ENCODE measurements around the gene SNX30. TPM values are rescaled to one million over a fixed set of nuclear protein-coding genes. Genes with fewer than 3 reads are reported as not detected.

Gene SNX30
- total RNA-seq, 4 donors from 2014 or later: 7.1 to 10.5 (median 8.9) TPM

- 82% methylated on average over 4 of the region's 4 CpGs for WGBS
- no peaks in the 10 kb centered on the region for H3K4me1 ChIP-seq
- H3K9me3 ChIP-seq: no peaks in the 10 kb centered on the region
- no peak overlapping the region for H3K27ac ChIP-seq (replicated peaks in 1 of 4)
- TF ChIP-seq EP300 (IDR thresholded peaks at IDR 0.05): no peak
- TF ChIP-seq POLR2A (IDR thresholded peaks at IDR 0.05; ENCODE audit: low read depth): no peak
- TF ChIP-seq POLR2AphosphoS5 (IDR thresholded peaks at IDR 0.05): no peak
- no peak for TF ChIP-seq CTCF (IDR thresholded peaks at IDR 0.05)
- no peaks in the 10 kb centered on the region for H3K36me3 ChIP-seq
- H3K27me3 ChIP-seq: no peaks in the 10 kb centered on the region
- no peak for DNase-seq (ENCODE audit: extremely low spot score)
- no peak overlapping the region for H3K4me3 ChIP-seq
- intact Hi-C loops (cut with DNase I): no loop called here
Observed at GRCh38 chr9:112900488-112900887, 149.9 kb downstream of the SNX30 start.

DNA sequence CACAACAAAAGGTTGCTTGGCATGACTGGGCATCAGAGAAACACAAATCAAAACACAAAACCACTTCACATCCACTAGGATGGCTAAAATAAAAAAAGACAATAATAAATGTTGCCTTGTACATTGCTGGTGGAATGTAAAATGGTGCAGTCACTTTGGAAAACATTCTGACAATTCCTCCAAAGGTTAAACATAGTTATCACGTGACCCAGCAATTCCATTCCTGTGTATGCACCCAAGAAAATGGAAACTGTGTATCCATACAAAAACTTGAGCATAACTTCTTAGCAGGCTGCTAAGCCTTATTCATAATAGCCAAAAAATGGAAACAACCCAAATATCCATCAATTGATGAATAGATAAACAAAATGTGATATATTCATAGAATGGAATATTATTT lies 150.3 kb downstream of the SNX30 start:
- no peaks in the 10 kb centered on the region for H3K9me3 ChIP-seq
- intact Hi-C loops (cut with DNase I): no loop called here
- WGBS: 73% methylated on average over 1 of the region's 1 CpG
- H3K36me3 ChIP-seq: no peaks in the 10 kb centered on the region
- no peak overlapping the region for H3K27ac ChIP-seq (replicated peaks in 1 of 4)
- TF ChIP-seq EP300 (IDR thresholded peaks at IDR 0.05): no peak
- no peak for TF ChIP-seq CTCF (IDR thresholded peaks at IDR 0.05)
- no peak for TF ChIP-seq POLR2AphosphoS5 (IDR thresholded peaks at IDR 0.05)
- TF ChIP-seq POLR2A (IDR thresholded peaks at IDR 0.05; ENCODE audit: low read depth): no peak
- no peaks in the 10 kb centered on the region for H3K27me3 ChIP-seq
- DNase-seq (ENCODE audit: extremely low spot score): no peak
- no peaks in the 10 kb centered on the region for H3K4me1 ChIP-seq
- no peak overlapping the region for H3K4me3 ChIP-seq

GRCh38 chr9:112905084-112905483 lies 154.5 kb downstream of the SNX30 start:
- TF ChIP-seq EP300 (IDR thresholded peaks at IDR 0.05) (no peak), CTCF (IDR thresholded peaks at IDR 0.05) (no peak), POLR2AphosphoS5 (IDR thresholded peaks at IDR 0.05) (no peak), POLR2A (IDR thresholded peaks at IDR 0.05; ENCODE audit: low read depth) (no peak)
- Histone ChIP-seq H3K27me3 (no peaks in the 10 kb centered on the region), H3K36me3 (no peaks in the 10 kb centered on the region), H3K4me3 (no peak overlapping the region), H3K9me3 (no peaks in the 10 kb centered on the region), H3K4me1 (no peaks in the 10 kb centered on the region), H3K27ac (replicated peaks in 1 of 4) (no peak overlapping the region)
- no peak for DNase-seq (ENCODE audit: extremely low spot score)
- 73% methylated on average over 4 of the region's 4 CpGs for WGBS
- intact Hi-C loops (cut with DNase I): no loop called here

GRCh38 chr9:112911736-112912135 lies 161.2 kb downstream of the SNX30 start:
- H3K4me1 ChIP-seq: no peaks in the 10 kb centered on the region
- no peak for DNase-seq (ENCODE audit: extremely low spot score)
- WGBS: 74% methylated on average over 2 of the region's 2 CpGs
- H3K4me3 ChIP-seq: no peak overlapping the region
- H3K9me3 ChIP-seq: peaks cover 0 to 6% (median 0%) of the 10 kb centered on the region in 4 donors
- TF ChIP-seq POLR2AphosphoS5 (IDR thresholded peaks at IDR 0.05): no peak
- TF ChIP-seq POLR2A (IDR thresholded peaks at IDR 0.05; ENCODE audit: low read depth): no peak
- TF ChIP-seq EP300 (IDR thresholded peaks at IDR 0.05): no peak
- TF ChIP-seq CTCF (IDR thresholded peaks at IDR 0.05): no peak
- H3K36me3 ChIP-seq: no peaks in the 10 kb centered on the region
- H3K27me3 ChIP-seq: no peaks in the 10 kb centered on the region
- H3K27ac ChIP-seq (replicated peaks in 1 of 4): no peak overlapping the region
- intact Hi-C loops (cut with DNase I): no loop called here

- Histone ChIP-seq H3K27me3 (no peaks in the 10 kb centered on the region), H3K9me3 (peaks cover 0 to 6% (median 0%) of the 10 kb centered on the region in 4 donors), H3K27ac (replicated peaks in 1 of 4) (no peak overlapping the region), H3K4me1 (no peaks in the 10 kb centered on the region), H3K4me3 (no peak overlapping the region), H3K36me3 (no peaks in the 10 kb centered on the region)
- intact Hi-C loops (cut with DNase I): no loop called here
- no peak for DNase-seq (ENCODE audit: extremely low spot score)
- no peak for TF ChIP-seq POLR2AphosphoS5 (IDR thresholded peaks at IDR 0.05)
- no peak for TF ChIP-seq CTCF (IDR thresholded peaks at IDR 0.05)
- no peak for TF ChIP-seq EP300 (IDR thresholded peaks at IDR 0.05)
- TF ChIP-seq POLR2A (IDR thresholded peaks at IDR 0.05; ENCODE audit: low read depth): no peak
- WGBS: 83% methylated on average over 3 of the region's 3 CpGs
Observed at GRCh38 chr9:112912636-112913035, 162.1 kb downstream of the SNX30 start.
